Activated CD4-positive, alpha-beta T cell treated with anti-CD3 and anti-CD28 coated beads, Interleukin-10, Interleukin-2, amounts not matched to agents 100 ng/mL and 50 ng/mL, durations not matched to agents 16 hours and 8 hours (primary cell): ENCODE measurements around the gene KCNK10.

ENCODE experiments used
- DNase-seq: peaks from one replicate; pipeline ENCODE4 v3.0.0-alpha.2; 2020

The KCNK10 gene

GRCh38 chr14:88318406-88318805 is 4.7 kb downstream of the KCNK10 start:
- DNase-seq = no peak

- DNase-seq = no peak
These were observed 6.5 kb downstream of the KCNK10 start for GRCh38 chr14:88316521-88316920.

- DNase-seq = no peak
These were observed 10.8 kb downstream of the KCNK10 start for GRCh38 chr14:88312257-88312656.

- DNase-seq = no peak
These were observed 11.3 kb downstream of the KCNK10 start for GRCh38 chr14:88311780-88312179.

- DNase-seq = no peak
These were observed 12.6 kb downstream of the KCNK10 start for GRCh38 chr14:88310449-88310848.

- no peak for DNase-seq
These were observed 13.0 kb downstream of the KCNK10 start for GRCh38 chr14:88310021-88310420.

GRCh38 chr14:88305528-88306322 is 17.3 kb downstream of the KCNK10 start:
- DNase-seq = no peak

- DNase-seq = no peak
These were observed 20.0 kb downstream of the KCNK10 start for GRCh38 chr14:88303041-88303440.

GRCh38 chr14:88301381-88301780 is 21.7 kb downstream of the KCNK10 start:
- no peak for DNase-seq

GRCh38 chr14:88300817-88301216 is 22.3 kb downstream of the KCNK10 start:
- DNase-seq = no peak

GRCh38 chr14:88299865-88300530 is 23.1 kb downstream of the KCNK10 start:
- DNase-seq = no peak

- DNase-seq = no peak
These were observed 25.8 kb downstream of the KCNK10 start for GRCh38 chr14:88297306-88297705.

GRCh38 chr14:88296351-88296750 is 26.7 kb downstream of the KCNK10 start:
- DNase-seq = no peak

GRCh38 chr14:88289996-88290395 is 33.1 kb downstream of the KCNK10 start:
- no peak for DNase-seq

- DNase-seq = no peak
These were observed 33.8 kb downstream of the KCNK10 start for GRCh38 chr14:88289234-88289633.

GRCh38 chr14:88286309-88286708 is 36.8 kb downstream of the KCNK10 start:
- no peak for DNase-seq

- DNase-seq = no peak
These were observed 41.6 kb downstream of the KCNK10 start for GRCh38 chr14:88281447-88281846.

- DNase-seq = no peak
These were observed 46.0 kb downstream of the KCNK10 start for GRCh38 chr14:88276923-88277596.

GRCh38 chr14:88272390-88273269 is 50.4 kb downstream of the KCNK10 start:
- no peak for DNase-seq

- DNase-seq = no peak
These were observed 51.9 kb downstream of the KCNK10 start for GRCh38 chr14:88271205-88271604.

- no peak for DNase-seq
These were observed 52.3 kb downstream of the KCNK10 start for GRCh38 chr14:88270776-88271175.

GRCh38 chr14:88269806-88270420 is 53.2 kb downstream of the KCNK10 start:
- no peak for DNase-seq
